Measurements from ENCODE around the gene HAO1. TPM values are rescaled to one million over a fixed set of nuclear protein-coding genes. Genes with fewer than 3 reads are reported as not detected.

Gene HAO1
- total RNA-seq, 1 donor: not detected

DNA sequence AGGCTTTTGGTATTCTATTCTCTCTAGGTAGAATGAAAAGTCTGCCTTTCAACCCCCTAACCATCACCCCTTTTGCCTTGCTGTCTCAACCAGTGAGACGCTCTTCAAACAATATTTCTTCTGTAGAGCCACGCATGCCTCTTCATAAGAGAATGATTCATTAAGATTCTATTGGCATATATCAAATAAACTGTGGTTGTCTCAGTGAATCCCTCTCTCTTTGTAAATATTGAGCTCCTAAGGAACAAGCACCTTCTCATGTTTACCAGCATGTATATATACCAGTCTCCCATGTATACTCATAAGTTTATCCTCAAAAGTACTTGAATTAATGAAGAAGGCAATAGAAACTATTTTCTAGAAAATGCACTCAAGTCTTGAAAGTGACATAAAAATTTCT is 90.6 kb downstream of the HAO1 start:
- no peak overlapping the region for H3K4me3 ChIP-seq (ENCODE audit: insufficient read depth, low read length)
- H2AFZ ChIP-seq (ENCODE audit: low read length): no peak overlapping the region
- peaks cover 25% of the 10 kb centered on the region for H3K4me1 ChIP-seq (ENCODE audit: insufficient read depth, low read length)
- no peak for TF ChIP-seq CTCF (IDR thresholded peaks at IDR 0.05; ENCODE audit: extremely low read depth, low read depth, low read length)
- H3K4me2 ChIP-seq (ENCODE audit: insufficient read depth, low read length): no peak overlapping the region
- H3K79me2 ChIP-seq (ENCODE audit: insufficient read depth, low read length): no peaks in the 10 kb centered on the region
- H3K36me3 ChIP-seq (ENCODE audit: insufficient read depth, low read length): no peaks in the 10 kb centered on the region
- H4K20me1 ChIP-seq (ENCODE audit: insufficient read depth, low read length): no peaks in the 10 kb centered on the region
- H3K27me3 ChIP-seq (ENCODE audit: insufficient read depth, low read length): no peaks in the 10 kb centered on the region
- H3K27ac ChIP-seq (ENCODE audit: low read depth, low read length): no peak overlapping the region
- H3K9me3 ChIP-seq (ENCODE audit: low read depth, low read length): no peaks in the 10 kb centered on the region
- DNase-seq (ENCODE audit: insufficient read length, low spot score, missing footprints): no peak

DNA sequence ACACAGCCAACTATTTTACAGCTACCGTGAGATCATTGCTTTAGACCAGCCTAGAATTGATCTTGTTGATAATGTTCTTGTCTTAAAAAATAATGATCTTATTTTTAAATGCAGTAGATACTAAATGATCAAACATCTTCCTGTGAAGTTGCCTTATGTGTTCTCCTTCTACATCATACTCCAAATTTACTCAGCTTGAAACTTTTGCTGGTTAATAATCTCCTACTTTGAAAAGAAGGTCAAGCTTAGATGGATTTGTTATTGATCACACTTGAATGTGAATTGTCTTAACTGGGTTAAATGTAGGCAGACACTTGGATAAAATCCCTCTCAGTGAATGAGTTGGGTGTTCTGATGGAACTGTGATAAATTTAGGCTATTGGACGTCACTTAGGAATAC is 91.9 kb downstream of the HAO1 start:
- TF ChIP-seq CTCF (IDR thresholded peaks at IDR 0.05; ENCODE audit: extremely low read depth, low read depth, low read length): no peak
- Histone ChIP-seq H3K36me3 (ENCODE audit: insufficient read depth, low read length) (no peaks in the 10 kb centered on the region), H4K20me1 (ENCODE audit: insufficient read depth, low read length) (no peaks in the 10 kb centered on the region), H3K9me3 (ENCODE audit: low read depth, low read length) (no peaks in the 10 kb centered on the region), H3K4me2 (ENCODE audit: insufficient read depth, low read length) (no peak overlapping the region), H3K79me2 (ENCODE audit: insufficient read depth, low read length) (no peaks in the 10 kb centered on the region), H2AFZ (ENCODE audit: low read length) (no peak overlapping the region), H3K4me1 (ENCODE audit: insufficient read depth, low read length) (peaks cover 19% of the 10 kb centered on the region), H3K27me3 (ENCODE audit: insufficient read depth, low read length) (no peaks in the 10 kb centered on the region), H3K27ac (ENCODE audit: low read depth, low read length) (no peak overlapping the region), H3K4me3 (ENCODE audit: insufficient read depth, low read length) (no peak overlapping the region)
- no peak for DNase-seq (ENCODE audit: insufficient read length, low spot score, missing footprints)

- H3K27me3 ChIP-seq (ENCODE audit: insufficient read depth, low read length): no peaks in the 10 kb centered on the region
- no peak for DNase-seq (ENCODE audit: insufficient read length, low spot score, missing footprints)
- no peaks in the 10 kb centered on the region for H3K36me3 ChIP-seq (ENCODE audit: insufficient read depth, low read length)
- no peak overlapping the region for H2AFZ ChIP-seq (ENCODE audit: low read length)
- H3K4me2 ChIP-seq (ENCODE audit: insufficient read depth, low read length): no peak overlapping the region
- TF ChIP-seq CTCF (IDR thresholded peaks at IDR 0.05; ENCODE audit: extremely low read depth, low read depth, low read length): no peak
- no peaks in the 10 kb centered on the region for H4K20me1 ChIP-seq (ENCODE audit: insufficient read depth, low read length)
- H3K27ac ChIP-seq (ENCODE audit: low read depth, low read length): no peak overlapping the region
- no peaks in the 10 kb centered on the region for H3K79me2 ChIP-seq (ENCODE audit: insufficient read depth, low read length)
- H3K4me1 ChIP-seq (ENCODE audit: insufficient read depth, low read length): peaks cover 18% of the 10 kb centered on the region
- H3K9me3 ChIP-seq (ENCODE audit: low read depth, low read length): no peaks in the 10 kb centered on the region
- no peak overlapping the region for H3K4me3 ChIP-seq (ENCODE audit: insufficient read depth, low read length)
Measured at GRCh38 chr20:7843613-7844012, 96.6 kb downstream of the HAO1 start.

GRCh38 chr20:7841971-7842310 is 98.3 kb downstream of the HAO1 start:
- Histone ChIP-seq H3K79me2 (ENCODE audit: insufficient read depth, low read length) (no peaks in the 10 kb centered on the region), H4K20me1 (ENCODE audit: insufficient read depth, low read length) (no peaks in the 10 kb centered on the region), H3K4me3 (ENCODE audit: insufficient read depth, low read length) (no peak overlapping the region), H3K4me1 (ENCODE audit: insufficient read depth, low read length) (peaks cover 18% of the 10 kb centered on the region), H3K36me3 (ENCODE audit: insufficient read depth, low read length) (no peaks in the 10 kb centered on the region), H3K27ac (ENCODE audit: low read depth, low read length) (peak overlapping the region; percentile 63), H2AFZ (ENCODE audit: low read length) (no peak overlapping the region), H3K4me2 (ENCODE audit: insufficient read depth, low read length) (peak overlapping the region; percentile 49), H3K27me3 (ENCODE audit: insufficient read depth, low read length) (no peaks in the 10 kb centered on the region), H3K9me3 (ENCODE audit: low read depth, low read length) (no peaks in the 10 kb centered on the region)
- TF ChIP-seq CTCF (IDR thresholded peaks at IDR 0.05; ENCODE audit: extremely low read depth, low read depth, low read length): no peak
- peak; percentile 83 for DNase-seq (ENCODE audit: insufficient read length, low spot score, missing footprints)

All from osteoblast (primary cell).